HEK293T (cell line): ENCODE results near the gene CHD9NB.

Experiments used
- ARNT ChIP-seq: fragments of 450-650 bp; IDR thresholded peaks from 2 replicates; pipeline ENCODE4 v1.6.1; 2017; ENCODE audit warnings: mild to moderate bottlenecking
- BHLHE40 ChIP-seq: fragments of 450-650 bp; IDR thresholded peaks from 2 replicates; pipeline ENCODE4 v1.6.1; 2016; ENCODE audit warnings: mild to moderate bottlenecking, moderate library complexity, borderline replicate concordance
- ELF4 ChIP-seq: fragments of 450-650 bp; IDR thresholded peaks from 2 replicates; pipeline ENCODE4 v1.6.1; 2017; ENCODE audit warnings: antibody characterized with exemption
- FOXM1 ChIP-seq: fragments of 450-650 bp; IDR thresholded peaks from 2 replicates; pipeline ENCODE4 v1.6.1; 2017; ENCODE audit warnings: mild to moderate bottlenecking, borderline replicate concordance
- HDGF ChIP-seq: fragments of 450-650 bp; IDR thresholded peaks from 2 replicates; pipeline ENCODE4 v1.6.1; 2017; ENCODE audit warnings: antibody characterized with exemption, borderline replicate concordance
- L3MBTL2 ChIP-seq: fragments of 450-650 bp; conservative IDR thresholded peaks from 2 replicates; pipeline ENCODE4 v1.6.1; 2016; ENCODE audit warnings: mild to moderate bottlenecking
- LEF1 ChIP-seq: fragments of 450-650 bp; IDR thresholded peaks from 2 replicates; pipeline ENCODE4 v1.6.1; 2017; ENCODE audit warnings: mild to moderate bottlenecking, borderline replicate concordance
- SP1 ChIP-seq: fragments of 450-650 bp; IDR thresholded peaks from 2 replicates; pipeline ENCODE4 v1.6.1; 2017
- SUZ12 ChIP-seq: fragments of 450-650 bp; IDR thresholded peaks from 2 replicates; pipeline ENCODE4 v1.6.1; 2016; ENCODE audit warnings: mild to moderate bottlenecking
- TARDBP ChIP-seq: fragments of 450-650 bp; IDR thresholded peaks from 2 replicates; pipeline ENCODE4 v1.6.1; 2016

- no peak for TF ChIP-seq BHLHE40
- no peak for TF ChIP-seq ARNT
- no peak for TF ChIP-seq TARDBP
- TF ChIP-seq FOXM1: no peak
- no peak for TF ChIP-seq SUZ12
- TF ChIP-seq LEF1: no peak
- no peak for TF ChIP-seq L3MBTL2
- TF ChIP-seq SP1: no peak
- TF ChIP-seq ELF4: no peak
- no peak for TF ChIP-seq HDGF
Measured at GRCh38 chr16:53048139-53048915, 4.4 kb downstream of the CHD9NB start.
